HCT116 (cell line): ENCODE results near the gene SORCS2. TPM values are rescaled to one million over a fixed set of nuclear protein-coding genes. Genes with fewer than 3 reads are reported as not detected.

Source experiments
- ATAC-seq: fragments of 200-7000 bp; cut with Tn5 transposase; 2 replicates; pipeline ENCODE4 v1.9.1; 2020; ENCODE audit warnings: mild to moderate bottlenecking, moderate library complexity
- BruUV-seq: library from RNA; stranded (reverse); fragments of 400-500 nt; replicated peaks from 2 replicates; lab custom pipeline; 2021; lab: Mats Ljungman, UMichigan
- CTCF ChIA-PET: fragments of 300-600 bp; sonication (Branson Sonifier 250); formaldehyde crosslinking; loops from one replicate; lab custom pipeline; 2021; ENCODE audit warnings: antibody characterized with exemption; lab: Charles Lee
- POLR2A ChIA-PET: fragments of 300-600, 350-600 bp; sonication (Branson Sonifier 250); formaldehyde crosslinking; loops from one replicate; lab custom pipeline; 2021; ENCODE audit warnings: antibody characterized with exemption; lab: Charles Lee
- RAD21 ChIA-PET, 2 experiments: fragments of 300-600 bp; sonication (Branson Sonifier 250); formaldehyde crosslinking; loops; one replicate each; lab custom pipeline; 2023; ENCODE audit warnings: low total read pairs in 2 of 2; ENCODE audit not compliant: uncharacterized antibody in 2 of 2, unreplicated experiment in 2 of 2, low non-redundant PET in 1 of 2; lab: Charles Lee
- DNase-seq: peaks from one replicate; pipeline ENCODE4 v3.0.0-alpha.2; 2010; ENCODE audit warnings: low read depth, low spot score
- H2AFZ ChIP-seq: fragments of 200-600 bp; shearing (Covaris generic), sonication (generic); 2 replicates; pipeline ENCODE4 v1.6.1; 2017; ENCODE audit warnings: low read depth, mixed run types, mixed read lengths, antibody characterized with exemption, low read length; ENCODE audit not compliant: poor library complexity, severe bottlenecking
- H3K27ac ChIP-seq: 2 replicates; pipeline ENCODE4 v1.5.1; 2012; ENCODE audit warnings: low read depth, low read length
- H3K27me3 ChIP-seq: fragments of 200-600 bp; sonication (generic); 2 replicates; pipeline ENCODE4 v1.6.1; 2016; ENCODE audit warnings: mixed run types, low read length, mixed read lengths; ENCODE audit not compliant: insufficient read depth
- H3K36me3 ChIP-seq, 2 experiments: fragments of 200-500 bp in 1 of 2; fragments of 200-600 bp in 1 of 2; sonication (Bioruptor generic) in 1 of 2; sonication (generic) in 1 of 2; 2 replicates each; pipeline versions ENCODE4 v1.5.1 to v1.6.1; 2014 to 2016; ENCODE audit warnings: low read length in 2 of 2, inconsistent platforms in 1 of 2, mixed read lengths in 1 of 2, mixed run types in 1 of 2; ENCODE audit not compliant: insufficient read depth in 2 of 2, control insufficient read depth in 1 of 2
- H3K4me1 ChIP-seq, 2 experiments: fragments of 200-600 bp in 1 of 2; sonication (generic) in 1 of 2; 2 replicates each; pipeline versions ENCODE4 v1.5.1 to v1.6.1; 2012 to 2017; ENCODE audit warnings: low read length in 2 of 2, inconsistent platforms in 1 of 2, mild to moderate bottlenecking in 1 of 2, mixed read lengths in 1 of 2, mixed run types in 1 of 2, moderate library complexity in 1 of 2; ENCODE audit not compliant: insufficient read depth in 2 of 2, control insufficient read depth in 1 of 2
- H3K4me2 ChIP-seq: fragments of 200-600 bp; sonication (generic); 2 replicates; pipeline ENCODE4 v1.6.1; 2017; ENCODE audit warnings: mixed run types, low read length, mixed read lengths
- H3K4me3 ChIP-seq, 2 experiments: fragments of 200-600 bp in 1 of 2; sonication (generic) in 1 of 2; replicated peaks in 1 of 2; 2 replicates each; pipeline ENCODE4 v1.5.1; 2011 to 2016; ENCODE audit warnings: low read length in 2 of 2, control low read depth in 1 of 2, low read depth in 1 of 2, mild to moderate bottlenecking in 1 of 2, mixed read lengths in 1 of 2, mixed run types in 1 of 2
- H3K79me2 ChIP-seq: fragments of 200-600 bp; sonication (generic); 2 replicates; pipeline ENCODE4 v1.6.1; 2017; ENCODE audit warnings: mild to moderate bottlenecking, mixed run types, low read length, moderate library complexity, mixed read lengths; ENCODE audit not compliant: insufficient read depth
- H3K9ac ChIP-seq: fragments of 200-600 bp; sonication (generic); 2 replicates; pipeline ENCODE4 v1.6.1; 2016; ENCODE audit warnings: low read length, mixed read lengths
- H3K9me2 ChIP-seq: fragments of 200-600 bp; sonication (generic), shearing (Covaris generic); 2 replicates; pipeline ENCODE4 v1.6.1; 2017; ENCODE audit warnings: mixed run types, mild to moderate bottlenecking, moderate library complexity; ENCODE audit not compliant: insufficient read depth
- H3K9me3 ChIP-seq, 2 experiments: fragments of 200-500 bp in 1 of 2; fragments of 200-600 bp in 1 of 2; sonication (Bioruptor generic) in 1 of 2; sonication (generic) in 1 of 2; 2 replicates each; pipeline ENCODE4 v1.6.1; 2014 to 2017; ENCODE audit warnings: low read length in 2 of 2, mixed read lengths in 2 of 2, inconsistent platforms in 1 of 2, low read depth in 1 of 2, mild to moderate bottlenecking in 1 of 2, mixed run types in 1 of 2, moderate library complexity in 1 of 2; ENCODE audit not compliant: control insufficient read depth in 1 of 2, insufficient read depth in 1 of 2
- H4K20me1 ChIP-seq: fragments of 200-600 bp; sonication (generic), shearing (Covaris generic); 2 replicates; pipeline ENCODE4 v1.6.1; 2017; ENCODE audit warnings: mixed run types, mild to moderate bottlenecking, moderate library complexity; ENCODE audit not compliant: insufficient read depth
- ATF3 ChIP-seq: IDR thresholded peaks from 2 replicates; pipeline ENCODE4 v1.6.1; 2012
- CBX3 ChIP-seq: IDR thresholded peaks from 2 replicates; pipeline ENCODE4 v1.6.1; 2012; ENCODE audit warnings: low read depth
- CEBPB ChIP-seq: IDR thresholded peaks from 2 replicates; pipeline ENCODE4 v1.6.1; 2012; ENCODE audit warnings: low read depth
- EGR1 ChIP-seq: IDR thresholded peaks from 2 replicates; pipeline ENCODE4 v1.6.1; 2012; ENCODE audit warnings: low read depth
- EZH2 ChIP-seq: fragments of 200-600 bp; sonication (generic); IDR thresholded peaks from 2 replicates; pipeline ENCODE4 v1.6.1; 2017; ENCODE audit warnings: antibody characterized with exemption, mixed run types
- EZH2phosphoT487 ChIP-seq: fragments of 200-600 bp; IDR thresholded peaks from 2 replicates; pipeline ENCODE4 v1.6.1; 2018; ENCODE audit warnings: antibody characterized with exemption, borderline replicate concordance
- FOSL1 ChIP-seq: IDR thresholded peaks from 2 replicates; pipeline ENCODE4 v1.6.1; 2012; ENCODE audit warnings: low read depth
- JUND ChIP-seq: IDR thresholded peaks from 2 replicates; pipeline ENCODE4 v1.6.1; 2012
- MAX ChIP-seq: IDR thresholded peaks from 2 replicates; pipeline ENCODE4 v1.6.1; 2012
- POLR2A ChIP-seq: IDR thresholded peaks from 2 replicates; pipeline ENCODE4 v1.7.0; 2011; ENCODE audit warnings: borderline replicate concordance; ENCODE audit not compliant: insufficient read depth, insufficient read length; ENCODE audit errors: extremely low read depth
- POLR2AphosphoS5 ChIP-seq: IDR thresholded peaks from 2 replicates; pipeline ENCODE4 v1.6.1; 2011; ENCODE audit warnings: mild to moderate bottlenecking, low read depth, low read length, moderate library complexity
- RAD21 ChIP-seq: IDR thresholded peaks from 2 replicates; pipeline ENCODE4 v1.6.1; 2012; ENCODE audit warnings: low read depth, mild to moderate bottlenecking
- REST ChIP-seq: IDR thresholded peaks from 2 replicates; pipeline ENCODE4 v1.6.1; 2012; ENCODE audit warnings: low read depth
- SIN3A ChIP-seq: IDR thresholded peaks from 2 replicates; pipeline ENCODE4 v1.6.1; 2012; ENCODE audit warnings: low read depth
- SP1 ChIP-seq: IDR thresholded peaks from 2 replicates; pipeline ENCODE4 v1.6.1; 2012; ENCODE audit warnings: low read depth
- SRF ChIP-seq: IDR thresholded peaks from 2 replicates; pipeline ENCODE4 v1.6.1; 2012; ENCODE audit warnings: low read depth
- YY1 ChIP-seq: IDR thresholded peaks from 2 replicates; pipeline ENCODE4 v1.6.1; 2011; ENCODE audit warnings: low read length, low read depth, moderate library complexity, mild to moderate bottlenecking; ENCODE audit not compliant: insufficient replicate concordance; ENCODE audit errors: extremely low read depth
- ZBTB33 ChIP-seq: IDR thresholded peaks from 2 replicates; pipeline ENCODE4 v1.6.1; 2011; ENCODE audit warnings: mild to moderate bottlenecking, low read length, moderate library complexity; ENCODE audit not compliant: insufficient replicate concordance; ENCODE audit errors: extremely low read depth
- ZFX ChIP-seq: fragments of 450-650 bp; IDR thresholded peaks from 2 replicates; pipeline ENCODE4 v1.6.1; 2017
- ZNF274 ChIP-seq: fragments of 200-500 bp; sonication (Bioruptor generic); IDR thresholded peaks from 2 replicates; pipeline ENCODE4 v1.6.1; 2014; ENCODE audit warnings: mild to moderate bottlenecking, low read depth, low read length, inconsistent platforms
- intact Hi-C: fragments of 100-400 bp; cut with micrococcal nuclease; formaldehyde crosslinking; loops from 2 replicates; pipeline ENCODE4 v1.10.0; 2022
- total RNA-seq: library from RNA; stranded (reverse); gene quantifications from one replicate; pipeline ENCODE4 v1.2.1, GENCODE V29; 2021; ENCODE audit not compliant: unreplicated experiment

The SORCS2 gene
- total RNA-seq, 1 experiment from 2014 or later: 0.37 TPM

- H3K9me3 ChIP-seq: no peaks in the 10 kb centered on the region
- CTCF ChIA-PET: no interaction called here
- no peaks in the 10 kb centered on the region for H3K27me3 ChIP-seq
- no peak overlapping the region for H2AFZ ChIP-seq
- RAD21 ChIA-PET: no interaction called here
- DNase-seq (no peak), ATAC-seq (no peak)
- no peak overlapping the region for H3K4me2 ChIP-seq
- BruUV-seq: no TSS peak
- no peak for TF ChIP-seq YY1
- no peak for TF ChIP-seq ZFX
- no peak for TF ChIP-seq EZH2phosphoT487
- no peak for TF ChIP-seq REST
- TF ChIP-seq JUND: no peak
- no peak for TF ChIP-seq EGR1
- TF ChIP-seq CBX3: no peak
- TF ChIP-seq SRF: no peak
- TF ChIP-seq POLR2AphosphoS5: no peak
- TF ChIP-seq POLR2A: no peak
- no peak for TF ChIP-seq SIN3A
- TF ChIP-seq ZNF274: no peak
- no peak for TF ChIP-seq EZH2
- no peak for TF ChIP-seq CEBPB
- no peak for TF ChIP-seq FOSL1
- TF ChIP-seq ZBTB33: no peak
- TF ChIP-seq ATF3: no peak
- TF ChIP-seq MAX: no peak
- TF ChIP-seq SP1: no peak
- no peak for TF ChIP-seq RAD21
- H4K20me1 ChIP-seq: no peaks in the 10 kb centered on the region
- no peaks in the 10 kb centered on the region for H3K79me2 ChIP-seq
- H3K27ac ChIP-seq: no peak overlapping the region
- H3K4me1 ChIP-seq: no peaks in the 10 kb centered on the region
- H3K4me3 ChIP-seq: no peak overlapping the region
- H3K9ac ChIP-seq: no peak overlapping the region
- no peaks in the 10 kb centered on the region for H3K9me2 ChIP-seq
- POLR2A ChIA-PET: no interaction called here
- intact Hi-C loops: no loop called here
- no peaks in the 10 kb centered on the region for H3K36me3 ChIP-seq
These were observed 542.4 kb downstream of the SORCS2 start for GRCh38 chr4:7734651-7735260.
